ENCODE data around the gene PTGR1.

DNA sequence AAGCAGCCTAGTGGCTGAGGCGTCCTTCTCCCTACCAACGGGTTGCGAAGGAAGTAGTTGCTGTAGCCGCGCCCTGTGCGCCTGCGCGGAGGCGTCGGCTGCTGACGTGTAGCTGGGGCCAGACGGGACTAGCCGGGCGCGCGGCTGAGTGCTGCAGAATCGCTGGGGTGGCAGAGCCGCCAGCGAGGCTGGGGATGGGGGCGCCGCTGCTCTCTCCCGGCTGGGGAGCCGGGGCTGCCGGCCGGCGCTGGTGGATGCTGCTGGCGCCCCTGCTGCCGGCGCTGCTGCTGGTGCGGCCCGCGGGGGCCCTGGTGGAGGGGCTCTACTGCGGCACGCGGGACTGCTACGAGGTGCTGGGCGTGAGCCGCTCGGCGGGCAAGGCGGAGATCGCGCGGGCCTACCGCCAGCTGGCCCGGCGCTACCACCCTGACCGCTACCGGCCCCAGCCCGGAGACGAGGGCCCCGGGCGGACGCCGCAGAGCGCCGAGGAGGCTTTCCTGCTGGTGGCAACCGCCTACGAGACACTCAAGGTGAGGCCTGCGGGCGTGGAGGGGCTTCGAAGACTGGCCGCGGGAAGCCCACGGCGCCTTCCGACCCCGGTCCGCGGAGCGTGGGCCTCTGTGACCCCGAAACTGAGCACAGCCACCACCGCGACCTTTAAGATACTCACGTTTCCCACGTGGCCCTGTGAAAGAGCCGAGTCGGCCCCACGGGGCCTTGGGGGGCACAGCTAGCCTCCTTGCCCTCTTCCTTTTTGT is 31.9 kb upstream of the PTGR1 start, which contains the start of gene DNAJC25:
- TF ChIP-seq, protein P1, sequence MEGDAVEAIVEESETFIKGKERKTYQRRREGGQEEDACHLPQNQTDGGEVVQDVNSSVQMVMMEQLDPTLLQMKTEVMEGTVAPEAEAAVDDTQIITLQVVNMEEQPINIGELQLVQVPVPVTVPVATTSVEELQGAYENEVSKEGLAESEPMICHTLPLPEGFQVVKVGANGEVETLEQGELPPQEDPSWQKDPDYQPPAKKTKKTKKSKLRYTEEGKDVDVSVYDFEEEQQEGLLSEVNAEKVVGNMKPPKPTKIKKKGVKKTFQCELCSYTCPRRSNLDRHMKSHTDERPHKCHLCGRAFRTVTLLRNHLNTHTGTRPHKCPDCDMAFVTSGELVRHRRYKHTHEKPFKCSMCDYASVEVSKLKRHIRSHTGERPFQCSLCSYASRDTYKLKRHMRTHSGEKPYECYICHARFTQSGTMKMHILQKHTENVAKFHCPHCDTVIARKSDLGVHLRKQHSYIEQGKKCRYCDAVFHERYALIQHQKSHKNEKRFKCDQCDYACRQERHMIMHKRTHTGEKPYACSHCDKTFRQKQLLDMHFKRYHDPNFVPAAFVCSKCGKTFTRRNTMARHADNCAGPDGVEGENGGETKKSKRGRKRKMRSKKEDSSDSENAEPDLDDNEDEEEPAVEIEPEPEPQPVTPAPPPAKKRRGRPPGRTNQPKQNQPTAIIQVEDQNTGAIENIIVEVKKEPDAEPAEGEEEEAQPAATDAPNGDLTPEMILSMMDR (IDR thresholded peaks at IDR 0.05) = no peak
- TF ChIP-seq POLR2A (IDR thresholded peaks at IDR 0.05) = peak; percentile 99 to 100

All from adrenal gland (tissue), 5 donors.